Measurements from ENCODE around the gene VMAC. TPM values are rescaled to one million over a fixed set of nuclear protein-coding genes. Genes with fewer than 3 reads are reported as not detected.

VMAC gene
- total and polyA plus RNA-seq, 2 of the 13 experiments (the other 11 are each of a cell fraction or from before 2014, with no cell fraction given) = 2.4 TPM

DNA sequence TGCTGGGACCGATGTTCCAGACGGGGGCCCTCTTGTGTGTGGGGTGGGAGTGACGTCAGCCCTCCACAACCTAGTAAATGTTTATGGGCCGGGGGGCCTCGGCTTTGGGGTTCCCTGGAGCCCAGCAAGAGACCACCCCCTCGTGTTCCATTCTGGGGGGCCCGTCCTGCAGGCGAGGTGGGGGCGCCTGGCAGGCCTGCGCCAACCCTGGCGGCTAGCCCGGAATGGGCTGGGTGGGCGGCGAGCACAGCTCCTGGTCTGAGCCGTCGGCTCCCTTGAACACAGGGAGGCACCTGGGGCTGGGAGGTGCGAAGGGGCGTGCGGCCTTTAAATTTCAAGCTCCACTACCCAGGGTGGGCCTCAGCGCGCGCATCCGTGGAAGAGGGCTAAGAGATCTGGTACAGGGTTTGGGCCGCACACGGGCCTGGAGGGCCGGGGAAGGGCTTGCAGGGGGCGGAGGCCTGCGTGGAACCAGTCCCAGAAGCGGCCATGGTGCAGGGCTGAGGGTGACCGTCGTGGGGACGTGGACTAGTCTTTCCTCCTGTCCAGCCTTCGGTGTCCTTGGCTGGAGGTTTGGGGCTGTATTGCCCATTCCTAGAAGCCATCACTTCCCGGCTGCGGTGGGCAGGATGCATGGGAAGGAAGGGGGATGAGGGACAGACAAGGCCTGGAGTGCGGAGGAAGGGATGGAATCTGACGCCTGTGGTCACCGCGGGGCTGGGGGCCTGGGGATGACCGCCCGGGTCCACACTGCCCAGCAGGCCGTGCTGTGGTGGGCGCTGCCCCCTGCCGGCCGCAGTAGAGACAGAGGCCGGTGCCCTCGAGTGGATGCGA, 12.5 kb upstream of the VMAC start (continued):
- no peak for TF ChIP-seq HCFC1 (IDR thresholded peaks at IDR 0.05; ENCODE audit: low read depth, low read length)
- no peak for TF ChIP-seq ZNF225 (CRISPR knock-in tag; IDR thresholded peaks at IDR 0.05)
- no peak for TF ChIP-seq JDP2 (CRISPR knock-in tag; IDR thresholded peaks at IDR 0.05; ENCODE audit: borderline replicate concordance)
- TF ChIP-seq SKI (IDR thresholded peaks at IDR 0.05; ENCODE audit: partially characterized antibody) = no peak
- peak; percentile 69; the same call in 1 of the 2 replicates for TF ChIP-seq NRL (CRISPR knock-in tag; IDR thresholded peaks at IDR 0.05; ENCODE audit: borderline replicate concordance)
- TF ChIP-seq KDM1A (CRISPR knock-in tag; IDR thresholded peaks at IDR 0.05) = no peak
- TF ChIP-seq YEATS2 (CRISPR knock-in tag; IDR thresholded peaks at IDR 0.05; ENCODE audit: borderline replicate concordance) = 0 out of 2 replicates have a peak, but pooled peaks have one; percentile 22
- no peak for TF ChIP-seq ZNF317 (CRISPR knock-in tag; IDR thresholded peaks at IDR 0.05)
- TF ChIP-seq, protein P1, sequence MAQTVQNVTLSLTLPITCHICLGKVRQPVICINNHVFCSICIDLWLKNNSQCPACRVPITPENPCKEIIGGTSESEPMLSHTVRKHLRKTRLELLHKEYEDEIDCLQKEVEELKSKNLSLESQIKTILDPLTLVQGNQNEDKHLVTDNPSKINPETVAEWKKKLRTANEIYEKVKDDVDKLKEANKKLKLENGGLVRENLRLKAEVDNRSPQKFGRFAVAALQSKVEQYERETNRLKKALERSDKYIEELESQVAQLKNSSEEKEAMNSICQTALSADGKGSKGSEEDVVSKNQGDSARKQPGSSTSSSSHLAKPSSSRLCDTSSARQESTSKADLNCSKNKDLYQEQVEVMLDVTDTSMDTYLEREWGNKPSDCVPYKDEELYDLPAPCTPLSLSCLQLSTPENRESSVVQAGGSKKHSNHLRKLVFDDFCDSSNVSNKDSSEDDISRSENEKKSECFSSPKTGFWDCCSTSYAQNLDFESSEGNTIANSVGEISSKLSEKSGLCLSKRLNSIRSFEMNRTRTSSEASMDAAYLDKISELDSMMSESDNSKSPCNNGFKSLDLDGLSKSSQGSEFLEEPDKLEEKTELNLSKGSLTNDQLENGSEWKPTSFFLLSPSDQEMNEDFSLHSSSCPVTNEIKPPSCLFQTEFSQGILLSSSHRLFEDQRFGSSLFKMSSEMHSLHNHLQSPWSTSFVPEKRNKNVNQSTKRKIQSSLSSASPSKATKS (CRISPR knock-in tag; IDR thresholded peaks at IDR 0.05) = no peak
- TF ChIP-seq MXI1 (IDR thresholded peaks at IDR 0.05; ENCODE audit: borderline replicate concordance, low read depth, low read length) = 0 out of 3 replicates have a peak, but pooled peaks have one; percentile 22
- TF ChIP-seq ZNF781 (CRISPR knock-in tag; IDR thresholded peaks at IDR 0.05; ENCODE audit: borderline replicate concordance, not compliant biosample characterization) = no peak
- no peak for TF ChIP-seq SRSF1 (optimal IDR thresholded peaks at IDR 0.05; ENCODE audit: low read depth, low read length)
- no peak for TF ChIP-seq ONECUT2 (CRISPR knock-in tag; IDR thresholded peaks at IDR 0.05)
- peak; percentile 55; the same call in 1 of the 2 replicates for TF ChIP-seq SAFB2 (CRISPR knock-in tag; IDR thresholded peaks at IDR 0.05; ENCODE audit: borderline replicate concordance, low read depth)
- TF ChIP-seq ZNF230 (CRISPR knock-in tag; IDR thresholded peaks at IDR 0.05) = no peak
- no peak for TF ChIP-seq ZNF616 (CRISPR knock-in tag; IDR thresholded peaks at IDR 0.05; ENCODE audit: low read depth)
- TF ChIP-seq ZNF709 (CRISPR knock-in tag; IDR thresholded peaks at IDR 0.05) = no peak; the same call in 1 of the 2 replicates
- TF ChIP-seq ZNF562 (CRISPR knock-in tag; IDR thresholded peaks at IDR 0.05; ENCODE audit: borderline replicate concordance) = no peak
- no peak for TF ChIP-seq ZNF747 (CRISPR knock-in tag; IDR thresholded peaks at IDR 0.05; ENCODE audit: borderline replicate concordance)
- TF ChIP-seq ZBTB7B (CRISPR knock-in tag; IDR thresholded peaks at IDR 0.05) = peak; percentile 71; the same call in 1 of the 2 replicates
- TF ChIP-seq, protein P2, sequence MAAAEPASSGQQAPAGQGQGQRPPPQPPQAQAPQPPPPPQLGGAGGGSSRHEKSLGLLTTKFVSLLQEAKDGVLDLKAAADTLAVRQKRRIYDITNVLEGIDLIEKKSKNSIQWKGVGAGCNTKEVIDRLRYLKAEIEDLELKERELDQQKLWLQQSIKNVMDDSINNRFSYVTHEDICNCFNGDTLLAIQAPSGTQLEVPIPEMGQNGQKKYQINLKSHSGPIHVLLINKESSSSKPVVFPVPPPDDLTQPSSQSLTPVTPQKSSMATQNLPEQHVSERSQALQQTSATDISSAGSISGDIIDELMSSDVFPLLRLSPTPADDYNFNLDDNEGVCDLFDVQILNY (CRISPR knock-in tag; conservative IDR thresholded peaks at IDR 0.05) = no peak
- TF ChIP-seq ZNF780A (CRISPR knock-in tag; IDR thresholded peaks at IDR 0.05) = no peak
- no peak for TF ChIP-seq NR2F2 (IDR thresholded peaks at IDR 0.05; ENCODE audit: borderline replicate concordance, low read depth)
- TF ChIP-seq, protein P3, sequence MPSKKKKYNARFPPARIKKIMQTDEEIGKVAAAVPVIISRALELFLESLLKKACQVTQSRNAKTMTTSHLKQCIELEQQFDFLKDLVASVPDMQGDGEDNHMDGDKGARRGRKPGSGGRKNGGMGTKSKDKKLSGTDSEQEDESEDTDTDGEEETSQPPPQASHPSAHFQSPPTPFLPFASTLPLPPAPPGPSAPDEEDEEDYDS (CRISPR knock-in tag; IDR thresholded peaks at IDR 0.05) = 0 out of 2 replicates have a peak, but pooled peaks have one; percentile 48
- TF ChIP-seq TEF (CRISPR knock-in tag; IDR thresholded peaks at IDR 0.05) = no peak
- TF ChIP-seq ZNF569 (CRISPR knock-in tag; IDR thresholded peaks at IDR 0.05; ENCODE audit: borderline replicate concordance) = no peak
- TF ChIP-seq KDM5A (IDR thresholded peaks at IDR 0.05; ENCODE audit: borderline replicate concordance, low read length) = no peak
